Endothelial cell of umbilical vein (primary cell): ENCODE results near the gene MTAP. TPM values are rescaled to one million over a fixed set of nuclear protein-coding genes. Genes with fewer than 3 reads are reported as not detected.

Experiments used
- BruUV-seq: library from RNA; stranded (reverse); fragments of 400-500 nt; replicated peaks from 2 replicates; lab custom pipeline; 2021; lab: Mats Ljungman, UMichigan
- CTCF ChIA-PET: fragments of 300-600, 350-600 bp; sonication (Branson Sonifier 250); formaldehyde crosslinking; loops from one replicate; lab custom pipeline; 2021; ENCODE audit warnings: antibody characterized with exemption, inconsistent platforms; lab: Charles Lee
- POLR2A ChIA-PET: fragments of 300-600, 350-600 bp; sonication (Branson Sonifier 250); formaldehyde crosslinking; loops from one replicate; lab custom pipeline; 2021; ENCODE audit warnings: antibody characterized with exemption, inconsistent platforms; lab: Charles Lee
- DNase-seq: peaks from one replicate; pipeline ENCODE4 v3.0.0-alpha.2; 2011; ENCODE audit warnings: low read depth, low spot score
- FAIRE-seq: peaks from 2 replicates; lab custom pipeline; 2011; peaks lifted over from hg19 to GRCh38; lab: Jason Lieb, UNC
- H2AFZ ChIP-seq: 2 replicates; pipeline ENCODE4 v1.6.0; 2012; ENCODE audit warnings: low read depth, low read length, control low read depth, inconsistent platforms
- H3K27ac ChIP-seq: 2 replicates; pipeline ENCODE4 v1.5.1; 2011; ENCODE audit warnings: low read depth, mild to moderate bottlenecking, control low read depth, low read length, moderate library complexity; ENCODE audit not compliant: insufficient read depth
- H3K27me3 ChIP-seq, 2 experiments: 2 replicates each; pipeline versions ENCODE4 v1.6.0 to v1.6.1; 2011; ENCODE audit warnings: low read length in 2 of 2, mixed read lengths in 1 of 2; ENCODE audit not compliant: control insufficient read depth in 2 of 2, insufficient read depth in 2 of 2
- H3K36me3 ChIP-seq, 2 experiments: 2 replicates in 1 of 2; 3 replicates in 1 of 2; pipeline ENCODE4 v1.5.1; 2011; ENCODE audit warnings: low read length in 2 of 2, mild to moderate bottlenecking in 1 of 2, moderate library complexity in 1 of 2; ENCODE audit not compliant: control insufficient read depth in 2 of 2, insufficient read depth in 2 of 2; ENCODE audit errors: extremely low read depth in 1 of 2
- H3K4me1 ChIP-seq: 3 replicates; pipeline ENCODE4 v1.5.1; 2011; ENCODE audit warnings: mild to moderate bottlenecking, low read length; ENCODE audit not compliant: control insufficient read depth, insufficient read depth; ENCODE audit errors: extremely low read depth
- H3K4me2 ChIP-seq: 2 replicates; pipeline ENCODE4 v1.6.1; 2011; ENCODE audit warnings: low read length, control low read depth, mixed read lengths; ENCODE audit not compliant: insufficient read depth
- H3K4me3 ChIP-seq, 3 experiments: fragments of 200-600 bp in 1 of 3; sonication (generic), shearing (Covaris generic) in 1 of 3; replicated peaks in 1 of 3; 2 replicates each; pipeline ENCODE4 v1.5.1; 2011 to 2016; ENCODE audit warnings: control low read depth in 3 of 3, low read length in 3 of 3, mild to moderate bottlenecking in 2 of 3, inconsistent platforms in 1 of 3, low read depth in 1 of 3, moderate library complexity in 1 of 3; ENCODE audit not compliant: insufficient read depth in 1 of 3
- H3K79me2 ChIP-seq: 2 replicates; pipeline ENCODE4 v1.6.0; 2012; ENCODE audit warnings: low read length, inconsistent platforms; ENCODE audit not compliant: control insufficient read depth, insufficient read depth
- H3K9ac ChIP-seq: replicated peaks from 2 replicates; pipeline ENCODE3; 2011; ENCODE audit warnings: low read length, control low read depth; ENCODE audit not compliant: insufficient read depth; ENCODE audit errors: extremely low read depth
- H3K9me1 ChIP-seq: replicated peaks from 3 replicates; pipeline ENCODE4 v1.6.0; 2011; ENCODE audit warnings: mild to moderate bottlenecking, low read length; ENCODE audit not compliant: control insufficient read depth, insufficient read depth; ENCODE audit errors: extremely low read depth
- H3K9me3 ChIP-seq: replicated peaks from 2 replicates; pipeline ENCODE4 v1.5.1; 2012; ENCODE audit warnings: low read length, inconsistent platforms; ENCODE audit not compliant: control insufficient read depth, insufficient read depth
- H4K20me1 ChIP-seq: replicated peaks from 2 replicates; pipeline ENCODE3; 2011; ENCODE audit warnings: mild to moderate bottlenecking, low read length; ENCODE audit not compliant: control insufficient read depth, insufficient read depth; ENCODE audit errors: extremely low read depth
- EZH2 ChIP-seq: IDR thresholded peaks from 2 replicates; pipeline ENCODE4 v1.6.1; 2012; ENCODE audit warnings: borderline replicate concordance, low read depth, mild to moderate bottlenecking, moderate library complexity, low read length, inconsistent platforms; ENCODE audit not compliant: severe bottlenecking
- FOS ChIP-seq: IDR thresholded peaks from 2 replicates; pipeline ENCODE4 v1.6.1; 2011; ENCODE audit warnings: mild to moderate bottlenecking, low read length, moderate library complexity, borderline replicate concordance; ENCODE audit not compliant: insufficient read depth
- GATA2 ChIP-seq: IDR thresholded peaks from 2 replicates; pipeline ENCODE4 v1.7.0; 2011; ENCODE audit warnings: low read depth, mild to moderate bottlenecking, moderate library complexity, mixed read lengths, low read length; ENCODE audit not compliant: insufficient read length, insufficient read depth
- JUN ChIP-seq: IDR thresholded peaks from 2 replicates; pipeline ENCODE4 v1.6.1; 2011; ENCODE audit warnings: borderline replicate concordance, low read depth; ENCODE audit not compliant: insufficient read length, insufficient read depth
- MYC ChIP-seq: IDR thresholded peaks from one replicate; pipeline ENCODE4 v1.6.1; 2011; ENCODE audit warnings: mild to moderate bottlenecking, low read depth, low read length
- POLR2A ChIP-seq: IDR thresholded peaks from 2 replicates; pipeline ENCODE4 v1.6.1; 2012; ENCODE audit warnings: low read depth, mild to moderate bottlenecking, control low read depth, low read length
- POLR2AphosphoS5 ChIP-seq: IDR thresholded peaks from 2 replicates; pipeline ENCODE4 v1.6.1; 2012; ENCODE audit warnings: low read depth, mild to moderate bottlenecking, control low read depth, low read length, moderate library complexity; ENCODE audit not compliant: insufficient read depth
- dilution Hi-C: fragments of 300-500 bp; cut with MboI; formaldehyde crosslinking; loops from one replicate; pipeline ENCODE4 v1.15.0; 2019; ENCODE audit warnings: low sequenced_read_pairs; ENCODE audit not compliant: extremely low pct_ligation_motif_present
- intact Hi-C: fragments of 100-400 bp; cut with micrococcal nuclease; formaldehyde crosslinking; loops from one replicate; pipeline ENCODE4 v1.10.0; 2022
- polyA plus RNA-seq, 4 experiments: library from polyadenylated mRNA; depleted of rRNA in 3 of 4; stranded (reverse) in 3 of 4; unstranded in 1 of 4; fragments of >200 nt; gene quantifications; 2 replicates each; pipeline versions ENCODE4 v1.2.1 to v1.2.3, GENCODE V29; 2011 to 2012; ENCODE audit warnings: missing spikeins in 1 of 4
- total RNA-seq: library from RNA; stranded (reverse); gene quantifications from 2 replicates; pipeline ENCODE4 v1.2.3, GENCODE V29; 2021
- TF ChIP-seq, protein P1 (sequence below), 2 donors: IDR thresholded peaks; 1 replicate in 1 of 2; 2 replicates in 1 of 2; pipeline ENCODE4 v1.5.1; 2011; ENCODE audit warnings: low read length in 2 of 2, mild to moderate bottlenecking in 2 of 2, moderate library complexity in 2 of 2, control low read depth in 1 of 2, inconsistent platforms in 1 of 2, low read depth in 1 of 2; ENCODE audit not compliant: insufficient read depth in 1 of 2; ENCODE audit errors: extremely low read depth in 1 of 2
- TF ChIP-seq, protein P2 (sequence below): IDR thresholded peaks from 2 replicates; pipeline ENCODE4 v1.6.1; 2011; ENCODE audit not compliant: insufficient read depth, insufficient read length

Gene MTAP
- total and polyA plus RNA-seq, 2 donors (not counting 3 experiments of a cell fraction or from before 2014, with no cell fraction given) = 11.3 to 55.1 TPM

GRCh38 chr9:21801683-21802417, 586 bp upstream of the MTAP start:
- Histone ChIP-seq H4K20me1 (no peaks in the 10 kb centered on the region), H3K36me3 (no peaks in the 10 kb centered on the region), H3K4me3 (peak overlapping the region; percentile 50 to 86 (median 75)), H3K27me3 (peaks cover 8 to 14% of the 10 kb centered on the region in 2 experiments), H3K79me2 (peaks cover 41% of the 10 kb centered on the region), H3K4me1 (peaks cover 22% of the 10 kb centered on the region), H3K9me1 (no peaks in the 10 kb centered on the region), H3K27ac (peak overlapping the region; percentile 59), H3K4me2 (peak overlapping the region; percentile 96), H3K9ac (peak overlapping the region; percentile 83), H3K9me3 (no peaks in the 10 kb centered on the region), H2AFZ (peak overlapping the region; percentile 98)
- DNase-seq (peak; percentile 9), FAIRE-seq (no peak)
- TF ChIP-seq GATA2 = no peak
- no peak for TF ChIP-seq FOS
- no peak for TF ChIP-seq MYC
- no peak for TF ChIP-seq JUN
- no peak for TF ChIP-seq POLR2AphosphoS5
- no peak for TF ChIP-seq POLR2A
- TF ChIP-seq EZH2 = no peak
- TF ChIP-seq, protein P1, sequence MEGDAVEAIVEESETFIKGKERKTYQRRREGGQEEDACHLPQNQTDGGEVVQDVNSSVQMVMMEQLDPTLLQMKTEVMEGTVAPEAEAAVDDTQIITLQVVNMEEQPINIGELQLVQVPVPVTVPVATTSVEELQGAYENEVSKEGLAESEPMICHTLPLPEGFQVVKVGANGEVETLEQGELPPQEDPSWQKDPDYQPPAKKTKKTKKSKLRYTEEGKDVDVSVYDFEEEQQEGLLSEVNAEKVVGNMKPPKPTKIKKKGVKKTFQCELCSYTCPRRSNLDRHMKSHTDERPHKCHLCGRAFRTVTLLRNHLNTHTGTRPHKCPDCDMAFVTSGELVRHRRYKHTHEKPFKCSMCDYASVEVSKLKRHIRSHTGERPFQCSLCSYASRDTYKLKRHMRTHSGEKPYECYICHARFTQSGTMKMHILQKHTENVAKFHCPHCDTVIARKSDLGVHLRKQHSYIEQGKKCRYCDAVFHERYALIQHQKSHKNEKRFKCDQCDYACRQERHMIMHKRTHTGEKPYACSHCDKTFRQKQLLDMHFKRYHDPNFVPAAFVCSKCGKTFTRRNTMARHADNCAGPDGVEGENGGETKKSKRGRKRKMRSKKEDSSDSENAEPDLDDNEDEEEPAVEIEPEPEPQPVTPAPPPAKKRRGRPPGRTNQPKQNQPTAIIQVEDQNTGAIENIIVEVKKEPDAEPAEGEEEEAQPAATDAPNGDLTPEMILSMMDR (IDR thresholded peaks at IDR 0.05; ENCODE audit: extremely low read depth in 1 of 2, insufficient read depth in 1 of 2, low read depth in 1 of 2, low read length in 2 of 2) = no peak
- TF ChIP-seq, protein P2, sequence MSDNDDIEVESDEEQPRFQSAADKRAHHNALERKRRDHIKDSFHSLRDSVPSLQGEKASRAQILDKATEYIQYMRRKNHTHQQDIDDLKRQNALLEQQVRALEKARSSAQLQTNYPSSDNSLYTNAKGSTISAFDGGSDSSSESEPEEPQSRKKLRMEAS = no peak
- dilution Hi-C loops = no loop called here
- POLR2A ChIA-PET = interaction anchor here (0.6 to 1.5 kb wide), 4 partner anchors 86 to 549 kb away, joined by 3 read pairs; partner anchors contain the start of gene CDKN2B
- CTCF ChIA-PET = interaction anchor here (0.9 to 3.3 kb wide), 8 partner anchors 11 to 476 kb away, joined by 3 to 14 read pairs (median 4); partner anchors contain the start of gene CDKN2B
- TSS peak; percentile 79 for BruUV-seq
- intact Hi-C loops = loop anchor here (5.0 kb wide), 1 partner anchor 470 kb away; no protein-coding TSS in a partner anchor
